Stimulated activated CD4-positive, alpha-beta T cell treated with anti-CD3 and anti-CD28 coated beads, Interleukin-4, amount 100 ng/mL, for 48 hours (primary cell): ENCODE results near the gene SLC39A2.
"Not testable (repeated sequence)": the region's sequence is repeated elsewhere in the genome, so short reads cannot be mapped to it uniquely, and the experiment has no call there.

Experiments
- DNase-seq, 2 donors: peaks; one replicate each; pipeline ENCODE4 v3.0.0-alpha.2; 2020; ENCODE audit warnings: low read depth in 2 of 2

The SLC39A2 gene

DNA sequence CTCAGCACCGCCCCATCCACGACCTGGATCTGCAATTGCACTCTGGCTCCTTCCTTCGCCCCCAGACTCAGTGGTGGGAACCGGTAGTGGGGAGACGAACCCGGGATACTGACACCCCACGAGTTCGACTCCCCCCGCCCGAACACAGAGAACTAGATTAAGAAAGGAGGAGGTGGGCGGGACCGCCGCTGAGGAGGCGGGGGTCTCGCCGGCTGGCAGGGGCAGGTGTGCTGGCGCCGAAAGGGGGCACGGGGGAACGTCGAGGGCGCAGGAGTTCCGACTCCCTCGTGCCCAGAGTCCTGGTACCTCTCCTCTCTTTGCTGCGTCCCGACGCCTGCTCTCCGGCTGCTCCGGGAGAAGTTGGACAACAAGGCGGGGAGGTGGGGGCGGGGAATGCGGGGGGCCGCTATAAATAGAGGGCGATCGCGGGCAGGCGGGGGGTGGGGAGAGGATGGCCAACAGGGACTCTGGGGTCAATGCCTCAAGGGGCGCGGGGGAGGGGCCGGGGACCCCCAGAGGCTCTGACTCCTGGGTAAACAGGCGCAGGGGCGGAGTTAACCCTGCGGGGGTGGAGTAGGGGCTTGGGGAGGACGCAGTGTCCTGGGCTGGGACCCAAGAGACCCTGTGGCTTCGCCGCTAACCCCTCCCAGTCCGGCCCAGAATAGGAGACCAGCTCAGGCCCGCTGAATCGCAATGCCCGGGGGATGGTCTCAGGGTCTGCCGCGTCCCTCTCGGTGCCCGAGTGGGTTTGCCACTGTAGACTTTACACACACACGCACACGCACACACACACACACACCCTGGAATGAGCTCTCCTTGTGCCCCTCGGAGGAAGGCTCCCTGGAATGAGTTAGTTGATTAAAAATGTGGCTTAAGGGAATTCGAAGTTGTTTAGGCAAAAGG, 26.5 kb downstream of the SLC39A2 start:
- no peak for DNase-seq

DNA sequence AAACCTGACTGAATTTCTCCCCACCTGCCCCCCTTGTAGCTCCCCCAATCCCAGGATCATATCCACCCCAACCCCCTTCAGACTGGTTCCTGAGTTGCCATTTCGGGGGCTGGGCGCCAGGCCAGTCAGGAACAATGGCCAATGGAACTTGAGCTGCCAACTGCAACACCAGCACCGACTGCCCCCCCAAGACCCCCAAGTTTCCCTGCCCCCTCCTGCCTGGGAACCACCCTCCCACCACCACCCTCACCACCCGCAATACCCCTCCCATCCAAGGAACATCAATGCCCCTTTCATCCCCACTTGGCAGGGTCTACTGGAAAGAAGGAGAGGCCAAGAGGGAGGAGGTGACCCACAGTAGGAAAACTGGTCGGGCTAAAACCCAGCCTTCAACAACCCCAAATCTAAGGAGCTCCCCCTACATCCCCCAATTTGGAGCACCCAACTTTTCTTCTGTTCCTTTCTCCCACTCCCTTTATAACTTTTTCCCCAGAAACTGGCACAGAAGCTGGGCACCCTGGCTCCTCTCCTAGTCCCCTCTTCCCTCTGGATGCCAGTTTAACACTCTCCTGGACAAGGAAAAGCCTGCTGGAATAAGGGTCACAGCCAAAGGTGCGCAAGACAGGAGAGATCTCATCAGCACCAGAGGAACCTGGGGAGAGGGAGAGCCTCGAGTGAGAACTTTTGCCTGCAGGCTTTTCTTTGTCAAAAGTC, 27.3 kb downstream of the SLC39A2 start:
- no peak for DNase-seq

DNA sequence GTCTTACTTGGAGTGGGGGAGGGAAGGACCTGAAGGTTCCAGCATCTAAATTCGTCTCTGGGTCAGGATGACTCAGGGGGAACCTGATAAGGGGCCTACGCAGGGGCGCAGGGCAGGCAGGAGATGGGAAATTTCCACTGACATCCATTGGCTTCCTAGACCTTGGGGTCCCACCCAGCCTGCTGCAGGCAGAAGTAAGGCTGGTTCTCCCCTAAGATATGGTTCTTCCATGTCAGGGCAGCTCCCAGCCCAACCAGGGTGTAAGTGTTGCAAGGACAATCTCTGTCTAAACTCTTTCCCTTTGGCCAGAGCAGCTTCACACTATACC, 27.9 kb downstream of the SLC39A2 start:
- DNase-seq = no peak

DNA sequence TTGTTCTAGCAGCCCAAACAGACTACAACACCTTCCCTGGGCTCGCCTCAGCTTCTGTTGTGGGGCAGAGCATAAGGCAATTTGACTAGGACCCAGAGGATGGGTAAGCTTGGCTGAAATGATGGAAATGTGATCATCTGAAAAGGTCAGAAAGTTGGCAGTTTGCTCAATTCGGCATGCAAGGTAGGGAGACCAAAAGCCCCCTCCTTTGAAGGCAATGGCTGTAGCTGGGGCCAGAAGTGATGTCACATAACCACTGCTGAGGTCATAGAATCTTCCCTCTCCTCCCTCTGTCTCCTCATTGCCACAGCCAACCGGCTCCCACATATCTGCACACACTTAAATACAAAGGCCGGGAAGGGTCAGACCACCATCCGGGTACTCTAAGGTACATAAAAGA, 30.8 kb downstream of the SLC39A2 start, which contains the start of gene TPPP2:
TPPP2 (plus strand) TSS at position 301 of the 400 bp plus-strand sequence. CDS start 365 bp downstream, outside the sequence.
- no peak for DNase-seq

DNA sequence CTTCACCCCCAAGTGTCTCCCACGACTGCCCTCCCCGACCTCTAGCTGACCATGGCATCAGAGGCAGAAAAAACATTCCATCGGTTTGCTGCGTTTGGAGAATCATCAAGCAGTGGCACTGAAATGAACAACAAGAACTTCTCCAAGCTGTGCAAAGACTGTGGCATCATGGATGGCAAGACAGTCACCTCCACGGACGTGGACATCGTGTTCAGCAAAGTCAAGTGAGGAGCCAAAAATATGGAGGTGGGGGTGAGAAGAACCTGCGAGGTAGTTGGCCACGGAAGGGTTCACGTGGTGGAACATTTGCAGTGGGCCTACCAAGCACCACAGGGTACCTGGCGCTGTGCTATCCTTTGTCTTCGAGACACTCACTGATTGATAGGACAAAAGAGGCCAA, 31.4 kb downstream of the SLC39A2 start:
- DNase-seq = no peak

DNA sequence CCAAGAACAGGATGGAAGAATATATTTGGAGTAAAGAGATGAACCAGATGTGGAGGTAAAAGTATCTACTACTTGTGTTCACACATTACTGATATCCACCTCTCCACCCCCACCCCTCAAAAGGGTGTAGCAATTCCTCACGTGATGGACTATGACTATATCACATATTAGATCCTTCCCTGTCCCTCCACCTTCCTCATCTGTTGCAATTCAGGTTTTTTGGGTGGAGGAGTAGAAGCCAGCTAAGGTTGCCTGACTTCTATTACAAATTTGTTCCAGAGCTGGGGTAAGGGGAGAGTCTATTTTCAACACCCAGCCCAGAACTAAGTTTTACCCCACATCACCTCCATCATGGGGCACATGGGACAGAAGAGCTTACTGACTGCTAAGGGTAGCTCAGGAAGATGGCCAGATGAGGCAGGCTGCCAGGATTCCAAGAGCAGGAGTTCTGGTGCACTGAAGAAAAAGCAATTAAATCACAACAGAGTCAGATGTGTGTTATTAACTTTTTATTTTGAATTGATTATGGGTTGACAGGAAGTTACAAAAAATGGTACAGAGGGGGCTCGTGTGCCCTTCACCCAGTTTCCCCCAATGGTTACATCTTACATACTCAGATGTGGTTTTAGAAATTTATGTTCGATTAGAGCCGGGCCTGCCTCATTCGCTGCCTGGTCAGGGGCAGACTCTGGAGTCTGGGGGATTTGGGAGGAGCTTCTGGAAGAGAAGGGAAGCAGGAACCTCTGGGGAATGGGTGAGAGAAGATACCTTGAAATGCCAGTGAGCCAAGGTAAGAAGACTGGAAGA, 33.4 kb downstream of the SLC39A2 start:
- no peak for DNase-seq

DNA sequence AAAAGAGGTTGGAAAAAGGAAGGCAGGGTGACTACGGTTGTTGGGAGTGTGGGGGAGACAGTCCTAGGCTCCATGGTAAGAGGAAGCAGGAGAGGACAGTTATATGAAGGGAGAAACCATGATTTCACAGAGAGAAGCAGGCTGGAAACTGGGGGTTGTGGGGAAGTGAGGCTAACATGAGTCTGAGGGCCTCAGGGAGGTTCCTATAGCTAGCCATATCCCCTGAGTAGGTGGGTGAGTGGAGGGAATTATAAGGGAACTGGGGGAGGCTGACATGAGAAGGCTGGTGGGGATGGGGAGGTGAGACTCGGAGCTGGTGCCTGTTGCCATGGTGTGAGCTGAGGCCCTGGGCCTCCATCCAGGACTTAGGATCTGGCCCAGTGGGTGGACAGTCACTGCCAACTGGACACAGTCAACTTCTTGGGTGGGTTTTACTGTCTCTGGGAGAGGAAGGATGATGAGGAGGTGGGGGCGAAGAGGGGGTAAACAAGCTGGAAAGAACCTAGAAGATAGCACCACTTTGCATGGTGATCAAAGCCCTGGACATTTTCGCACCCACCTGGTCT, 34.1 kb downstream of the SLC39A2 start:
- DNase-seq = no peak

DNA sequence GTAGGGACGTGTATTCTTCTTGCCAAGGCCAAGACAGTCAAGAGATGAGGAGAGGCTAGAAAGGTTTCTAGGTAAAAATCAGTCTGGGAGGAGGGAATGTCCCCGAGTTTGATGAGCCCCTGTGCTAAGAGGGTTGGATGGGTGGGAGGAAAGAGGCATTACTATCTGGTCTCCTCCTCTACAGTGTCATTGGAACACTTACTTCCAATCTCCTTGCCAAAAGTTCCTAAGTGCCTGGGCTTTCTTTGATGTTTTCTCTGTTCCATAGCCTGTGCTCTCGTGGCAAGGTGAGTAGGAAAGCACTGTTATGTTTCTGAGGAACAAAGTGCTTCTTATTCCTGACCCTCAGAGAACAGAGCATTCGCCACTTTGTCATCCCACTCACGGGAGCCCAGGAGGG, 35.6 kb downstream of the SLC39A2 start, which contains the start of gene RNASE13:
RNASE13 (minus strand) TSS at position 101 of the 400 bp plus-strand sequence. CDS start 519 bp downstream, outside the sequence.
- no peak for DNase-seq

DNA sequence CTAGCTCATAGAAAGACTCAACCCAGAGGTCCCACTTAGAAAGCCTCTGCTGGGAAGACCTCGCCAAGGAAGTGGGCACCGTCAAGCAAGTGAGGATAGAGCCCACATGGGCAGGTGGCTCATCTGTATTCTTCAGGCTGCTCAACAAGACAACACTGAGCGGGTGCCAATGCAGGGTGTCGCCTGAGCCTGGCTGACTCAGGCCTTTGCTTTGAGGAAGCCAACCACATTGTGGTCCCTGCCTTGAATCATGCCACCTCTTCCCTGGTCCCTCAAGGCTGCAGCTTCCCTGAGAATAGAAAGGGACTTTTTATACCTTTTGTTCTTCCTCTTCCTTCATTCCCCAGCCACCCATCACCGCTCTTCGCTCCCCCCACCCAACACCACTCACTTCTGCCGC, 37.7 kb downstream of the SLC39A2 start:
- no peak for DNase-seq

DNA sequence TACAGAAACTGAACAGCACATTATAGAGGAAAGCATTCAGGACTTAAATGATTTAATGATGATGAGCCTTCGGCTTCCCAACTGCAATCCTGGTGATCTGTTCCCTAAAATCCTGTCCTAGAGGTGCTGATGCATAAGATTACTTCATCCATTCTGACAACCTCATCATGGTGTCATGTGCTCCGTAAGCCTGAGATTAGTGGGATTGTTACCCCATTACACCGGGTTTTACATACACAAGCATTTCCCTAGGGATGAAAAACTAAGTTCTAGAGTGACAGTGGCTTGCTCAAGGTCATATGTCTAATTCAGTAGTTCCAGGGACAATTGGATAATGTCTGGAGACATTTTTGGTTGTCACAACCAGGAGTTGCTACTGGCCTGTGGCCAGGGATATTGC, 38.1 kb downstream of the SLC39A2 start:
- DNase-seq = no peak

DNA sequence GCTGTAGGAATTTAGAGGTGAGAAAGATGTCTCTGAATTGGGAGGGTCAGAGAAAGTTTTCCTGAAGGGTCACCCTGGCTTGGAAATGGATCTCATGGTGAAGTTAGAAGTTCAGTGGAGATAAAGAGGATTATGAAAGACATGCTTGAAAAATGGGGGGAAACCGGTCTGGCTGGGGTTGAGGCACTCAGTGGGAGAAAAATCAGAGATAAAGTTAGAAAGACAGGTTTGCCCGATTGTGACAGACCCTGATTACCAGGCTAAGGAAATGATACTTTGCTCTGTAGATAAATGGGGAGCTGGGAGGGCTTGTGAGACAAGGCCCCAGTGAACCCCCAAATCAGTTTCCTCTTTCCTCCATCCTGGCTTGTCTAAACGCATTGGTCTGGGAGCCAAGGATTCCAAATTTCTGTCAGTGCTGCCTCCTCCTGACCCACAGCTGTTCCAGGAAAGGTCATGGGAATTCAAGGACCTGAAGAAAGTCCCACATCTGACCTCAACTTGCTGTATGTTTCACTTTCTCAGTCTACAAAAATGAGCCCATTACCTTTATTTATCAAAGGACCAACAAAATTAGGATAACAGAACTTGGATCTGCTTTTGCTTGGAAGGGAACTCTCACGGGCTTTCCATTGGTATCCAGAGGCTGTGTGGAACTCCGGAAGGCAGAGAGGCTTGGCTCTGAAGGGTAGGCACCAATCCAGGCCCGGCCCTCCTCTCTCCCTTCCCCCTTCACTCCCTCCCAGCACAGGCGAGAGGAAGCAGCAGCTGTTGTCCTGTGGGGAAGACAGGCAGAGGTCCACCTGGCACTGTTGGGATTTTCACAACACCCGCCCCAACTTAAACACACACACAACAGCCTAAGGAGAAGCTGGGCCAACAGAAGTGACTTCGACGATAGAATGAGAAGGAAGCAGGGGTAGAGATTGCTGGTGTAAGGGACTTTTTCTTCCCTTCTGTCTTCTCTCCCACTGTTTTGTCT, 39.6 kb downstream of the SLC39A2 start:
- no peak for DNase-seq

DNA sequence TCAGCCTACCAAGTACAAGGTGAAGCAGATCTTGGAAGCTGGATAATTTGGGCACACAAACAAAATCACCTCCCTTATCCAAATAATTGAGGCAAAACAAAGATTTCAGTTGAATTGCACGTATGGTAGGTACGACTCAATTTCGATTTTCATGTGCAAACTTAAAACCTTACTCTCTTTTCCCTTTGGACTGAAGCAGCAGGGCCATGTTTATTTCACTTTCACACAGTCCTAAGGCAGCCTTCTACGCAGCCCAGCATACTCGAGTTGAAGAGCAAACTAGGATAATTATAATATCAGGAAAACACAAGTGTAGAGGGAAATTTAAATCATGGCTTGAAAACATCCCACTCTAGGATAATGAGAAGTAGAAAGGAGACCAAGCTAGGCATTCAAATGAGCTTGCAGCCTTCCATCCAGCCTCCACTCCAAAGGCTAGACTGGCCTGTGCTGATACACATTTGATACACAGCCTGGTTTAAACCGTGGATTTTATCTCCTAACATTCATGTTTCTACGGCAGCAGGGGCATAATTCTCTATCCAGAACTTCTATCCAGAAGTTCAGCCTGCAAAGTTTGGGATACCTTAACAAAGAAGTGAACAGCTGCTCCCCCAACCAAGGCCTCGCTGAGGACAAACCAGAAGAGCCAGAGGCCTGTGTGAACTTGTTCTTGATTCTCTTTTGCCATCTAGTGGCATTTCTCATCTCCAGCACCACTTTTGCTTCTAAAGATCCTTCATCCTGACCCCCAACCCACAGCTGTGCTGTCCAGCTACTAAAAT, 40.7 kb downstream of the SLC39A2 start:
- DNase-seq = no peak

DNA sequence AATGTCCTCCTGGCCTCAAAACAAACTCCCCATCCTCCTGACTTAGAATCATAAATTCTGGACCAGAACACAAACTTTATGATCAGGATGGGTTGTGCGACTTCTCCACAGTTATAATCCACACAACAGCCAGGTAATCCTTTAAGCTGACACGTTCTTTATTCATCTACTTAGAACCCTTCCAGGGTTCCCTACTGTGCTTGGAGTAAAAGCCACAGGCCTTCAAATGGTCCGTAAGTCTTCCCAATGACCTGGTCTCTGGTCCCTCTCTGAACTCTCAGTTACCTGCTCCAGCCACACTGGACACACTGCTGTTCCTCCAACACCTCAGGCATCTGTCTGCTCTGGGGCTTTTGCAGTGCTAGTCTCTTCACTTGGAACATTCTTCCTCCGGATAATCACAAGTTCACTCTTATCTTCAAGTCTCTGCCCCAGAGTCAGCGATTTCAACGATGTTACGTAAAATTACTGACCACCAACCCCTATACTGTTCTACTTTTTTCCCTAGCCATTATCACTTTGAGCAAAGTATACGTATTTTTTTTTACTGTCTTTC, 41.4 kb downstream of the SLC39A2 start:
- DNase-seq = no peak

DNA sequence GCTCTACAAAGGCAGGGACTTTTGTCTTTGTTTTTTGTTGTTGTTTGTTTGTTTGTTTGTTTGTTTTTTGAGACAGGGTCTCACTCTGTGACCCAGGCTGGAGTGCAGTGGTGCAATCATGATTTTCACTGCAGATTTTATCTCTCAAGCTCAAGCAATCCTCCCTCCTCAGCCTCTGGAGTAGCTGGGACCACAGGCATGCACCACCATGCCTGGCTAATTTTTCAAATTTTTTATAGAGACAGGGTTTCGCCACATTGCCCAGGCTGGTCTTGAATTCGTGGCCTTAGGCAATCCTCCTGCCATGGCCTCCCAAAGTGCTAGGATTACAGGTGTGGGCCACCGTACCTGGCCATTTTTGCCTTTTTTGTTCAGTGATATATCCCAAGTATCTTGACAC, 41.8 kb downstream of the SLC39A2 start:
- not testable (repeated sequence) for DNase-seq

DNA sequence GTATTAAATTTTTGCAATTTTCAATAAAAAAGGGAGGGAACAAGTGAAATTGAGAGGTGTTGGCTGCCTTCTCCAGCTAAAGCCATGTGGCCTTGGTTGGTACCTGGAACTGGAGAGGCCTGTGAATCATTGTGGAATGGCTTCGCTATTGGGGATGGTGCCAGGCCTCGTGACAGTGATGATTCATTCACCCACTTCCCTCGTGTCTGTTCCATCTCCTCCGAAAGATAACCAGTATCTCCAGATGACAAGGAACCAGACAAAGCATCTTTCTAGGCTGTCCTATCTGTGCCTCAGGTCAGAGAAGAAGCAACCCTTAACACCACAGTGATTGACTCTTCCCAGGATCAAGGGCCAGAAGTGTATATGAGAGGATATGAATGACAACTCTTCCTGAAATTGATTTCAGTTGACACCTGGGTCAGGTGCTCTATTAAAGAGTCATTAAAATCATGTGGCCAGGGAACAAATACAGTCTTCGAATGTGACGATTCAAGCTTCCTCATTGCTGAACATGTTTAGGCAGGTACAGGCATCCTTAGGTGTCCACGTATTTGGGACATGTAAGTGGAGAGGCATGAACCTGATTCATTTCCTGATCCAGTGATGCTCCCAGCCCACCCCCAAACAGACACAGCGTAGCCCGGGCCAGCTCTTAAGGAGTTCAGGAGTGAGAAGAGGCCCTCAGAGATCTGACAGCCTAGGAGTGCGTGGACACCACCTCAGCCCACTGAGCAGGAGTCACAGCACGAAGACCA, 42.8 kb downstream of the SLC39A2 start, which contains the start of gene RNASE7:
RNASE7 (plus strand) TSS at position 687 of the 758 bp plus-strand sequence. CDS start 631 bp downstream, outside the sequence.
- no peak for DNase-seq

DNA sequence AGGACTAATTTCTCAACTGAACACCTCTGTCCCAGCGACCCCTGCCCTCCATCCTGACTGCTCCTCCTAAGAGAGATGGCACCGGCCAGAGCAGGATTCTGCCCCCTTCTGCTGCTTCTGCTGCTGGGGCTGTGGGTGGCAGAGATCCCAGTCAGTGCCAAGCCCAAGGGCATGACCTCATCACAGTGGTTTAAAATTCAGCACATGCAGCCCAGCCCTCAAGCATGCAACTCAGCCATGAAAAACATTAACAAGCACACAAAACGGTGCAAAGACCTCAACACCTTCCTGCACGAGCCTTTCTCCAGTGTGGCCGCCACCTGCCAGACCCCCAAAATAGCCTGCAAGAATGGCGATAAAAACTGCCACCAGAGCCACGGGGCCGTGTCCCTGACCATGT, 43.8 kb downstream of the SLC39A2 start:
- DNase-seq = no peak

DNA sequence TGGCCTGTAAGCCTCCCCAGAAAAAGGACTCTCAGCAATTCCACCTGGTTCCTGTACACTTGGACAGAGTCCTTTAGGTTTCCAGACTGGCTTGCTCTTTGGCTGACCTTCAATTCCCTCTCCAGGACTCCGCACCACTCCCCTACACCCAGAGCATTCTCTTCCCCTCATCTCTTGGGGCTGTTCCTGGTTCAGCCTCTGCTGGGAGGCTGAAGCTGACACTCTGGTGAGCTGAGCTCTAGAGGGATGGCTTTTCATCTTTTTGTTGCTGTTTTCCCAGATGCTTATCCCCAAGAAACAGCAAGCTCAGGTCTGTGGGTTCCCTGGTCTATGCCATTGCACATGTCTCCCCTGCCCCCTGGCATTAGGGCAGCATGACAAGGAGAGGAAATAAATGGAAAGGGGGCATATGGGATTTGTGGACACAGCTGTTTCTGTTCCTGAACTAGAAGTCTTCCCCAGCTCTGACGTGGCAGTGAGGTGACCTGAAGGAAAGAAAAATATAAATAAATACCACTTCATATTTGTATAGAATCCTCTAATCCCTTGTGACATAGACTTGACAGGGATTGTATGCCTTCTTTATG, 44.4 kb downstream of the SLC39A2 start:
- no peak for DNase-seq

DNA sequence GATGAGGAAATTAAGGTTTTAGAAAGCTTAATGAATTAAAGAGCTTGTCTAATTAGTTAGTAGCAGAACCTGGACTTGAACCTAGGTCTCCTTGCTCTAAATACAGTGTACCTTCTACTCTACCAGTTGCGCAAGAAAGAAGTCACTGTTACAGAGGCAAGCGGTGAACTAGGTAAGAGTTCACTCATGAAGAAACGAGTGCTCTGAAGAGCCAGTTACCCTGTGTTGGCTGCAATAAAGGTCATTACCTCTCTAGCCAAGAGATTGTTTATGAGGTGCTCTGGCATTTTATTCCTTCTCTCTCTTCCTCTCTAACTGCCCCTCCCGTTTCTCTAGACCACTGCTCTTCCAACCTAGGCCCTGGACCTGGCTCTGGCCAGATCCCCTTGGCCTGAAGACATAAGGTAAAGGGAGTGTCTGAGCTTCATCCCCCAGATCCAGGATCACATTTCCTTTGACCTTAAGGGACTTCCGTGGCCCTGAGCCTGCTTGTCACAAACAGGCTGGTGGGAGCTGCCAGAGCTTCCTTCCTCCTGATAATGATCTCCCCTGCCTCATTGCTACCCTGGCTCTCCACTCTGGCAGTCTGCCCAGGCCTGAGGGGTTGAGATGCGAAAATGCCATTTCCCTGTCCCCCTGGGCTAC, 45.0 kb downstream of the SLC39A2 start:
- no peak for DNase-seq
